GM21390 (cell line): ENCODE results near the gene LYSET.
"Not testable (repeated sequence)": the region's sequence is repeated elsewhere in the genome, so short reads cannot be mapped to it uniquely, and the experiment has no call there.

Experiments
- ATAC-seq: cut with Tn5 transposase; IDR thresholded peaks from one replicate; pipeline ENCODE4 v1.9.1; 2021; ENCODE audit not compliant: unreplicated experiment

Gene LYSET

DNA sequence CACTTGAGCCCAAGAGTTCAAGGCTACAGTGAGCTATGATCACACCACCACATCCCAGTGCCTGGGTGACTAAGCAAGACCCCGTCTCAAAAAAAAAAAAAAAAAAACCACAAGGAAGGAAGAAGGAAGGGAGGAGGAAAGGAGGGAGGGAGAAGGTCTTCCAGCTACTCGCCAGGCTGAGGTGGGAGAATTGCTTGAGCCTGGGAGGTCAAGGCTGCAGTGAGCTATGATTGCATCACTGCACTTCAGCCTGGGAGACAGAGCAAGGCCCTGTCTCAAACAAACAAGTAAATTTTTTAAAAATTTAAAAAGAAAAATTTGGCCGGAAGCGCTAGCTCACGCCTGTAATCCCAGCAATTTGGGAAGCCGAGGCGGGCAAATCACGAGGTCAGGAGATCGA, 16.5 kb upstream of the LYSET start:
- not testable (repeated sequence) for ATAC-seq

DNA sequence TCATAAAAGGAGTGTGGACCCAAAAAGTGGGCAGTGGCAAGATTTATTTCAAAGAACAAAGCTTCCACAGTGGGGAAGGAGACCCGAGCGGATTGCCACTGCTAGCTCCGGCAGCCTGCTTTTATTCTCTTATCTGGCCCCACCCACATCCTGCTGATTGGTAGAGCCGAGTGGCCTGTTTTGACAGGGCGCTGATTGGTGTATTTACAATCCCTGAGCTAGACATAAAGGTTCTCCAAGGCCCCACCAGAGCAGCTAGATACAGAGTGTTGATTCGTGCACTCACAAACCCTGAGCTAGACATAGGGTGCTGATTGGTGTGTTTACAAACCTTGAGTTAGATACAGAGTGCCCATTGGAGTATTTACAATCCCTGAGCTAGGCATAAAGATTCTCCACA, 15.5 kb upstream of the LYSET start:
- ATAC-seq, result not testable (repeated sequence)

DNA sequence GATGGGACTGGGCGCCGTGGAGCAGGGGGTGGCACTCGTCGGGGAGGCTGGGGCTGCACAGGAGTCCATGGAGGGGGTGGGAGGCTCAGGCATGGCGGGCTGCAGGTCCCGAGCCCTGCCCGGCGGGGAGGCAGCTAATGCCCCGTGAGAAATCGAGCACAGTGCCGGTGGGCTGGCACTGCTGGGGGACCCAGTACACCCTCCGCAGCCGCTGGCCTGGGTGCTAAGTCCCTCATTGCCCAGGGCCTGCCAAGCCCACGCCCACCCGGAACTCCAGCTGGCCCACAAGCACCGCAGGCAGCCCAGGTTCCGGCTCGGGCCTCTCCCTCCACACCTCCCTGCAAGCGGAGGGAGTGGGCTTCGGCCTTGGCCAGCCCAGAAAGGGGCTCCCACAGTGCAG, 15.0 kb upstream of the LYSET start:
- ATAC-seq, result not testable (repeated sequence)

DNA sequence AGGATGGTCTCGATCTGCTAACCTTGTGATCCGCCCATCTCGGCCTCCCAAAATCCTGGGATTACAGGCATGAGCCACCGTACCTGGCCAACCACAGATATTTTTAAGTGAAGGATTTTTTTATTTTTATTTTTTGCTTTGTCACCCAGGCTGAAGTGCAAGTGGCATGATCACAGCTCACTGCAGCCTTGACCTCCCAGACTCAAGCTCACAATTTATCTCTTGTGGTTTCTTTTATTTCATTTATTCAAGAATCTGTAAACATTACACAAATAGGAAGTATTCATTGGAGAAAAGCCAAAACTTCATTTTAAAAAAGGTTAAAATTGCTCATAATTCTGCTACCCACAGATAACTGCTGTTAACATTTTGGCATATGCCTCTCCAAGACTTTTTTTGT, 13.7 kb upstream of the LYSET start:
- ATAC-seq, result no peak

DNA sequence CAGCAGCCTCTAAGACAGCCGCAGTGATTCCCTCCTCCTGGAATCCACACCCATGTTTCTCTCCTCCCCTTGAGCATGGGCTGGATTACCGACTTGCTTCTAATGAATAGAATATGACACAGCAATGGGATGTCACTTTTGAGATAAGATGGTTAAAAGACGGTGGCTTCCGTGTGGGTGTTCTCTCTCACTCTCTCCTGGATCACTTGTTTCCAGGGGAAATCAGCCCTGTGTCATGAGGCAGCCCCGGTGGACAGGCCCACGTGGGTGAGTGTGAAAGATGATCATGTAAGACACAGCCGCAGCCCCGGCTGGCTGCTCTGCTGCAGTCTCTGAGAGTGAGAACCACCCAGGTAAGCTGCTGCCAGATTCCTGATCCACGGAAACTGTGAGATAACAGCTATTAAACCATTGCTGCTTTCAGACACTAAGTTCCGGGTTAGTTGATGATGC, 11.1 kb upstream of the LYSET start:
- no peak for ATAC-seq

DNA sequence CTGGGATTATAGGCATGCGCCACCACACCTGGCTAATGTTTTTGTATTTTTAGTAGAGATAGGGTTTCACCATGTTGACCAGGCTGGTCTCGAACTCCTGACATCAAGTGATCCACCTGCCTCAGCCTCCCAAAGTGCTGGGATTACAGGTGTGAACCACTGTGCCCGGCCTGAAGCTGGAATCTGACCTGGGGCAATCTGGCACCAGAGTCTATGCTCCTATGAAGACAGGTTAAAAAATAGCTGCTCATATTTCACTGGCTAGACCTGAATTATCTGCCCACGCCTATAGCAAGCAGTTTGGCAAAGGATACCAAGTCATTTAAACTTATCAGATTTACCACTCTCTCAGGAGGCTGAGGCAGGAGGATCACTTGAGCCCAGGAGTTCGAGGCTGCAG, 10.4 kb upstream of the LYSET start:
- ATAC-seq, result not testable (repeated sequence)

DNA sequence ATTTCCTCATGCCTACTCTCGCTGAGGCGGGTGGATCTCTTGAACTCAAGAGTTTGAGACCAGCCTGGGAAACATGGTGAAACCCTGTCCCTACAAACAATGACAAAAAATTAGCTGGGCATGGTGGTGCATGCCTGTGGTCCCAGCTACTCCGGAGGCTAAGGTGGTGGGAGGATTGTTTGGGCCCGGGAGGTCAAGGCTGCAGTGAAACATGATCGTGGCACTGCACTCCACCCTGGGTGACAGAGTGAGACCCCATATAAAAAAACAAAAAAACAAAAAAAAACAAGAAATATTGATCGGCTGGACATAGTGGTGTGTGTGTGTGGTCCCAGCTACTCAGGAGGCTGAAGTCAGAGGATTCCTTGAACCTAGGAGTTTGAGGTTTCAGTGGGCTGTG, 9.6 kb upstream of the LYSET start:
- ATAC-seq, result no peak

DNA sequence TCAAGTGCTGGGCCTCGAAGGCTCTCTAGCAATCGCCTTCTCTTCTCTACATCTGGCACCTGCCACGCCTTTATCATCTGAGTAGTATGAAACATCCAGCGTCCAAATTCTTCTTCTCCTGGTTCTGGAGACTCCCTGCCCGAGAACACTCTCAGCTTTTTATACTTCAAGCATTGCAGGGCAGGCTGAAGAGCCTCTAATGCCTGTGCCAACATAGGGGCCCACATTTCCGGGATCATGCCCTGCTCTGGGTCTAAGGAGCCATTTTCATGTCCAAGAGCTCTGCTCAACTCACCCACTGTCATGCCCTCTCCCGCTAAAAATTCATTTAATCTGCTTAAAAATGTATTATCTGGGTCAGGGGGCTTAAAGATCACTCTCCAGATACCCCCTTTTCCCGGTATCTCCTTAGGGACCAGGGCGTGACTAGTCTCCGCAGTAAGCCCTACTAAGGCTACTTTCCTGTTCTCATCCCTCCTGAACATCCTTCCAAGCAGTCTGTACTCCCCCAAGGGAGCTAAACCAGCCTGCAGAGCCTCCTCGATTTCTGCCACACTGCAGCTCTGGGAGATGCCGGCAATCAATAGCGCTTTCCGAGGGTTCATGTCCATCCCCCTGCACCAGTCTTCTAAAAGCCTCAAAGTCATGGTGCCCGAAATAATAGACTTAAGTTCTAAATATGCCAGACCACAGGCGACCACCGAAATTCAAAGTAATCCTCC, 1.4 kb upstream of the LYSET start:
- no peak for ATAC-seq

DNA sequence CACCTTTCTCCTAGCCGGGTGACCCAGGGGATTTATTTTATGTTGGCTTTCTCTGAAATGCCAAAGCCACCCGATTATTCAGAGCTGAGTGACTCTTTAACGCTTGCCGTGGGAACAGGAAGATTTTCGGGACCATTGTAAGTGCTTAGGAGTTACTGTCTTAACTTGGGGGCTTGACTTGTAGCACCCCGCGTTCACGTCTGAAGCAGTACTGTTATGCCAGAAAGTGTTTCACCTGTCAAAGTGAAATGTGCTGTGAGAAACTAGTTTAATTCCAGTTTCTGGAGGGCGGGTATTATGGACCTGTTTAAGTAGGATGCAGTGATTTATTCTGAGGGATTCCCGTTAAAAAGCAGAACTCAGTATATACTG, 218 bp downstream of the LYSET start:
- ATAC-seq, result peak; percentile 8

DNA sequence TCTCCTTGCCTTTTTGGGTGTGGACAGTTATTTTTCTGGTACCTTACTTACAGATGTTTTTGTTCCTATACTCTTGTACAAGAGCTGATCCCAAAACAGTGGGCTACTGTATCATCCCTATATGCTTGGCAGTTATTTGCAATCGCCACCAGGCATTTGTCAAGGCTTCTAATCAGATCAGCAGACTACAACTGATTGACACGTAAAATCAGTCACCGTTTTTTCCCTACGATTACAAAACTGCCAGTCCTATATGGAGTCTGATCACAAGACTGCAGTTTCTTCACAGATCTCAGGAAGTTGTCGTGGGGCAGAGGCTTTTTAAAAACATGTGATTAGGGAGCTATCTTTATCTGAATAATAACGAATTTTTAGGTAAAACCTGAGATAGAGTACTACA, 1.3 kb downstream of the LYSET start:
- ATAC-seq, result no peak

DNA sequence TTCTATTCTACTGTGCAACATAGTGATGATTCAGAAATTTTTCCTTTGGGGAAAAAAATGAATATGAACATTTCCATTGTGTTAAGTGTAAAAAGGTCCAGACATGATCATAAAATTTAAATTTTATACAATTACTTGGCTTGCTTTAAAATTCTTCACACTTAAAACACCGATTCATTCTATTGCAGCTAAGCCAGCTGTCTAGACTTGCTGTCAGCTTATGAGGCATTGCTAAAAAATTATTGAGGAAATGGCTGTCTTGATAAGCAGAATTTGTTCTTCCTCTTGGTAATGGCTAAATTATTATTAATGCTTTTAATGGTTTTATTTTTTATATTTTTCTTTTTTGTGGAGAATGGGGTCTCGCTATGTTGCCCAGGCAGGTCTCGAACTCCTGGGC, 1.8 kb downstream of the LYSET start:
- no peak for ATAC-seq

DNA sequence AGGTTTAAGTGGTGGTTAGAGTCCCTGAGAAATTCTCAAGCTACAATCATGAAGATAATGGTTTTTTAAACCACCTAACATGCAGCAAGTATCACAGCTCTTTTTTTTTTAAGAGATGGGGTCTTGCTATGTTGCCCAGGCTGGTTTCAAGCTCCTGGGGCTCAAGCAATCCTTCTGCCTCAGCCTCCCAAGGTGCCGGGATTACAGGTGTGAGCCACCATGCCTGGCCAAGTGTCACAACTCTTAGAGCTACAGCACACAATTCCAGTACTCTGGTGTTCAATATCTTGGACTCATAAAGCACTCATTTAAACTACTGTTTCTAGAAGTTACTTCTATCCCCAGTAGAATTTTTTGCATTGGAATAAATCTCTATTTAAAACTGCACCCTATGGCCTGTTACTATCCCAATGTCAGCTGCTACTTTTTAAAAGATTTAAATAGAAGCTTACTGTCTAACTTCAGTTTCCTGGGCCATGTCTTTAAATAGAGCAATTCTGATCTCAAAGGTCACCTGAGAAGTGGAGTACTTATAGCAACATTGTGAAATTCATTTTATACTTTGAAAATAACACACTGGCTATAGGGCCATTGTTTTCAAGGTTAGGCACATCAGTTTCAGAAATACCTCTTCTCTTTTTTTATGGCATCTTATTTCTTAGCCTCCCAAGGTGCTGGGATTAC, 10.3 kb downstream of the LYSET start:
- no peak for ATAC-seq

DNA sequence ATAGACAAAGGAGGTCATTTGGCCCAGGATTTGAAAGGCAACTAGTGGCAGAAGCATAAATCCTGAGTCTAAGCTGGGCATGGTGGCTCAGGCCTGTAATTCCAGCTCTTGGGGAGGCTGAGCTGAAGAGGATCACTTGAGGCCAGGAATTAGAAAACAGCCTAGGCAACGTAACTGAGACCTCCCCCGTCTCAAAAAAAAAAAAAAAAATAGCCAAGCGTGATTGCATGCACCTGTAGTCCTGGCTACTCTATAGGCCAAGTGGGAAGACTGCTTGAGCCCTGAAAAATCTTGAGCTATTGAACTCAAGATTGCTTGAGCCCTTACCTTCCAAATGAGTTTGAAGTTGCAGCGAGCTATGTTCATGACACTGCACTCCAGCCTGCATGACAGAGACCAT, 13.9 kb downstream of the LYSET start:
- no peak for ATAC-seq

DNA sequence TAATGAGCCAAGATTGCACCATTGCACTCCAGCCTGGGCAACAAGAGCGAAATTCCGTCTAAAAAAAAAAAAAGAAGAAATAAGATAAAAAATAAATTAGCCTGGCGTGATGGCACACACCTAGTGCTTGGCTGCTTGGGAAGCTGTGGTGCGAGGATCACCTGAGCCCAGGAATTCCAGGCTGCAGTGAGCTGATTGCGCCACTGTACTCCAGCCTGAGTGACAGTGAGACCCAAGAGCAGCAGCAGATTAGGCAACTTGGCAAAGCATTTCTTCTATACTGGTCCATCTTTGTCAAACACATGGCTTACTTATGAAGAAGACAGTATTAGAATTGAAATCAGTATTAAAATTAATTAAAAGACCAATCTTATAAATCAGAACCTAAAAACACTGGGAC, 15.4 kb downstream of the LYSET start:
- ATAC-seq, result no peak

DNA sequence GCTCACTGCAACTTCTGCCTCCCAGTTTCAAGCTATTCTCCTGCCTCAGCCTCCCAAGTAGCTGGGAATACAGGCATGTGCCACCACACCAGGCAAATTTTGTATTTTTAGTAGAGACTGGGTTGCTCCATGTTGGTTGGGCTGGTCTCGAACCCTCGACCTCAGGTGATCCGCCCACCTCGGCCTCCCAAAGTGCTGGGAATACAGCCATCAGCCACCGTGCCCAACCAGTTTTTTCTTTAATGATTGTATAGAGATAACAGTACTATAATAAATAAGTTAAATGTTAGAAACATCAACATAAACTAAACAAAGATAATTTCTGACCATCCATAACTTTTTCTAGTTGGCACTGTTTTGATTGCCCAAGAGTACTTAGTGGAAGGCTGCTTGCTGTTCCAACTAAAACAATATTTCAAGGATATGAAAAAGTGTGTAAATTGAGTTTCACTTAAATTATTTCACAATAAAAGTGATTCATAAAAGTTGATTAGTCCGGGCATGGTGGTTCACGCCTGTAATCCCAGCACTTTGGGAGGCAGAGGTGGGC, 16.1 kb downstream of the LYSET start:
- ATAC-seq, result no peak

DNA sequence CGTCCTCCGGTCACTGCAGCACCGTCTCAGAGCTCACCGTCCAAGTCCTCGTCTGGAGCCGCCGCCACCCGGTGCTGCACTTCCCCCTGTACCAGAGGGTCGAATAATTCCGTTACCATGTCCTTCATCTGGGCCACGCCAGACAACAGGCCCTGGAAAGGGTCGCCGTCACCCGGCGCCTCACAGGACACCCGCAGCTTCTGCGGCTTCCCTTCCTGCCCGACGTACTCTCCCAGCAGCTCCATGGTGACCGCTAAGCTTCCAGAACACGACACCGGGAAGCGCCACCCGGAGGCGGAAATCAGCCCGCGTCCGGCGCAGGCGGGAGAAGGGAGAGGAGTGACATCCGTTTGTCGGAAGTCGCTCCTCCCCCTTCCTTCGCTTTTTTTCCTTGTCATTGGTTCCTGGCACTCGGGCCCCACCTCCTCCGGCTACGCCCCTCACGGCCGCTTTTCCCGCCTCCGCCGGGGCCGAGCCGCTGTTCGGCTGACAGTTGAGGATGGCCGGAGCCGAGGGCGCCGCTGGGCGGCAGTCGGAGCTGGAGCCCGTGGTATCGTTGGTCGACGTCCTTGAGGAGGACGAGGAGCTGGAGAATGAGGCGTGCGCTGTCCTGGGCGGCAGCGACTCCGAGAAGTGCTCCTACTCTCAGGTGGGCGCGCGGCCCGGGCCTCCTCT, 21.8 kb downstream of the LYSET start, which contains the start of the genes GON7 and UBR7:
GON7 (minus strand) TSS at position 273 of the 675 bp plus-strand sequence; CDS start at position 245, 28 bp downstream.
UBR7 (plus strand) TSS at position 464 of the 675 bp plus-strand sequence; CDS start at position 500, 36 bp downstream.
- ATAC-seq, result peak; percentile 78

DNA sequence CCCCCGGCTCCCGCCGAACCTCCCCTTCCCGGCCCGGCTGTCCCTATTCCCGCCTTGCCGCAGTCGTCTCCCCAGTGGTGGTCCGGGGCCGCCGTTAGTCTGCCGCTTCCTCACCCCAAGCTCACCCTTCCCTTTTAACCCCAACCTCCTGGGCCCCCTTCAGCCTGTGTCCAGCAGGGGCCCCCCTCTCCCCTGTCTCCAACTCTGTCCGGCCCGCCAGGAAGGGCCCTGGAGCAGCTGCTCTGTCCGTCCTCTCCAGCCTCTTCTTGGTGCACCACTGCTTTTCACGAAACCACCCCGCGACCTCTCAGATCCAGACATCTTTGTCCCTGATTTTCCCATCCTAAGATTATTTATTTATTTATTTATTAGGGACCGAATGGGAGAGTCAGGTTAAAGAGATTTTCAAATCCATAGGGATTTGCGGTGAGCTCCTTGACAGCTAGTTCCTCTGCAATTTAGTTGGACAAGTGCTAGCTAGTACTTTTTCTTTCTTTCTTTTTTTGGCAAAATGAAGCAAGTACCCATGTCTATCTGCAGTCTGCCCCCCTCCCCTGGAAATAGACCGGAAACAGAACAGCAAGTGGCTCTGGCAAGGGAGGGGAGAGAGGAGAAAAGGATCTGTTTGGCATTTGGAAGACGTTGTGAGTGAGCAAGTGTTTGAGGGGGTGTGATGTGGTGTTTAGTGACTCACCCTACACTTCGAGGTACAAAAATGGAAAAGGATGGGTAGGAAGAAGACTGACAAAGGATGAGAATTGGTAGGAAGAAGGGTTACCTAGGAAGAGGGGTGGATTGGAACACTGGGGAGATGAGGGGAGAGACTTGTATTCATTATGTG, 22.6 kb downstream of the LYSET start:
- peak; percentile 36 for ATAC-seq

DNA sequence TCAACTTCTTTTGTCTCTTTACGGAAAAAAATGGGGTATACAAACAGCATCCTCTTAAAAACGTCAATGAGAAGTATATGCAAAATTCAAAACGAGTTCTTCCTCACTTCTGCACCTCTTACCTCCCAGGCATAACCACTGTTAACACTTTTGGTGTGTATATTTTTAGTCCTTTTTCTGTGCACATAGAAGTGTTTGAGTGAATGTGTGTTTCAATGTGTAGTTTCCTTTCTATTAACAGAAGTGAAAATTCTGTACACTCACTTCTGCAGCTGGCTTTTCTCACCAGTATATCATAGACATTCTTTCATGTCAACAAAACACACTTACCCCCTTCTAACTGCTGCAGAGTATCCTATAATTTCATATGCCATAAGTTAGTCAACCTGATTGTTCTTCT, 27.3 kb downstream of the LYSET start:
- peak; percentile 78 for ATAC-seq

DNA sequence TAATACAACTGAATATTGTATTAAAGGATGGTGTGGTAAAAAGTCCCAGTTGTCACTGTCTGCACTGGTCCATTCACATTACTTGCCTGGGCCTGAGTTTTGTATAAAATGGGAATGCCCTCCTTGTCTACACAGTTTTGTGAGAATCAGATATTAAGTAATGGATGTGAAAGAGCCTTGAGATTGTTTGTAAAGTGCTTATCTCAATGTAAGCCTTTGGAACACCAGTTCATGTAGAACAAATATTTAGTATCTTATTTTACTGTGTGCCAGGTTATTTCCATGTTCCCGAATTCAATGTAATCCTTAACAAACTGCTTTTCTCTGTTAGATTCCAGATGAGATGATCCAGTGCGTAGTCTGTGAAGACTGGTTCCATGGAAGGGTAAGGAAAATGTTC, 29.5 kb downstream of the LYSET start:
- no peak for ATAC-seq

DNA sequence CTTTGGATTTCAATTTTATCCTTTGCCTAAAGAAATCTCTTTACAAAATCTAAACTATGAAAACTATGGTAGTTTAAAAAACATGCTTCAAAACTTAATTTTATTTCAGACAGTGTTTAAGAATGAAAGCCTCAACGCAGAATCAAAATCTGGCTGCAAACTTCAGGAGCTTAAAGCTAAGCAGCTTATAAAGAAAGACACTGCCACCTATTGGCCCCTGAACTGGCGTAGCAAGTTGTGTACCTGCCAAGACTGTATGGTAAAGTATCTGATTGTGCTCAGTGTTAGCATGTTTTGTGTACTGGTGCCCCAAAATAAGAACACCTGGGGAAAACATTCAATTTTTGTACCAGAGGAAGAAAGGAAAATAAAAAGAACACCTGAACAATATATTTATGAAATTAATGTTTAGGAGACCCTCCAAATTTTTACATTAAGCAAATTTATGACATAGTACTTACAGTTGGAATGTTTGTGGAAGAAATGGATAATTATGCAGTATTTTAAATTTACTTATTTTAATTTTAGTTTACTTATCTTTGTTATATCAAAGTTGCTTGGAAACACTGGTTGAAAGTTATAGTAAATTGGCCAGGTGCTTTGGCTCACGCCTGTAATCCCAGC, 34.1 kb downstream of the LYSET start:
- ATAC-seq, result peak; percentile 58
